ENCODE measurements around the gene CELF4.

GRCh38 chr18:37456395-37456794 is 109.2 kb downstream of the CELF4 start:
- TF ChIP-seq, protein P1, sequence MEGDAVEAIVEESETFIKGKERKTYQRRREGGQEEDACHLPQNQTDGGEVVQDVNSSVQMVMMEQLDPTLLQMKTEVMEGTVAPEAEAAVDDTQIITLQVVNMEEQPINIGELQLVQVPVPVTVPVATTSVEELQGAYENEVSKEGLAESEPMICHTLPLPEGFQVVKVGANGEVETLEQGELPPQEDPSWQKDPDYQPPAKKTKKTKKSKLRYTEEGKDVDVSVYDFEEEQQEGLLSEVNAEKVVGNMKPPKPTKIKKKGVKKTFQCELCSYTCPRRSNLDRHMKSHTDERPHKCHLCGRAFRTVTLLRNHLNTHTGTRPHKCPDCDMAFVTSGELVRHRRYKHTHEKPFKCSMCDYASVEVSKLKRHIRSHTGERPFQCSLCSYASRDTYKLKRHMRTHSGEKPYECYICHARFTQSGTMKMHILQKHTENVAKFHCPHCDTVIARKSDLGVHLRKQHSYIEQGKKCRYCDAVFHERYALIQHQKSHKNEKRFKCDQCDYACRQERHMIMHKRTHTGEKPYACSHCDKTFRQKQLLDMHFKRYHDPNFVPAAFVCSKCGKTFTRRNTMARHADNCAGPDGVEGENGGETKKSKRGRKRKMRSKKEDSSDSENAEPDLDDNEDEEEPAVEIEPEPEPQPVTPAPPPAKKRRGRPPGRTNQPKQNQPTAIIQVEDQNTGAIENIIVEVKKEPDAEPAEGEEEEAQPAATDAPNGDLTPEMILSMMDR (IDR thresholded peaks at IDR 0.05; ENCODE audit: borderline replicate concordance, extremely low read depth, low read length, poor library complexity, severe bottlenecking) = no peak
- no peak for TF ChIP-seq EZH2 (IDR thresholded peaks at IDR 0.05; ENCODE audit: borderline replicate concordance, low read depth, low read length, severe bottlenecking)

Data from DND-41 (cell line).